NCI-H446 treated with DMSO at 0.1 percent for 48 hours (cell line): ENCODE data around the gene CST11.
"Not testable (repeated sequence)": the region's sequence is repeated elsewhere in the genome, so short reads cannot be mapped to it uniquely, and the experiment has no call there.

Source experiments
- DNase-seq: peaks from one replicate; lab custom pipeline; 2025; lab: John Stamatoyannopoulos, UW

Gene CST11

GRCh38 chr20:23452776-23453175 is at the start of gene CST11:
Gene CST11 (minus strand): TSS chr20:23452876. CDS start chr20:23452811, 65 bp downstream.
- no peak for DNase-seq

GRCh38 chr20:23501926-23502325 is 49.2 kb upstream of the CST11 start:
- no peak for DNase-seq

GRCh38 chr20:23497536-23497935 is 44.9 kb upstream of the CST11 start:
- DNase-seq = no peak

- DNase-seq = no peak
These were observed 40.6 kb upstream of the CST11 start for GRCh38 chr20:23493172-23493772.

GRCh38 chr20:23492292-23492691 is 39.6 kb upstream of the CST11 start:
- DNase-seq = no peak

- DNase-seq = no peak
These were observed 38.1 kb upstream of the CST11 start, which contains the start of gene CST8 for GRCh38 chr20:23490817-23491216. Gene CST8 (plus strand): TSS chr20:23491117. CDS start chr20:23491668, 551 bp downstream.

- no peak for DNase-seq
These were observed 36.3 kb upstream of the CST11 start for GRCh38 chr20:23488996-23489395.

- DNase-seq = no peak
These were observed 35.8 kb upstream of the CST11 start for GRCh38 chr20:23488470-23488869.

- DNase-seq = no peak
These were observed 31.4 kb upstream of the CST11 start for GRCh38 chr20:23484081-23484480.

GRCh38 chr20:23482138-23482537 is 29.5 kb upstream of the CST11 start:
- DNase-seq = no peak

GRCh38 chr20:23479043-23479442 is 26.4 kb upstream of the CST11 start:
- no peak for DNase-seq

GRCh38 chr20:23477223-23477622 is 24.5 kb upstream of the CST11 start:
- DNase-seq = no peak

- no peak for DNase-seq
These were observed 23.5 kb upstream of the CST11 start for GRCh38 chr20:23476015-23476754.

- DNase-seq = no peak
These were observed 22.7 kb upstream of the CST11 start for GRCh38 chr20:23475395-23475794.

GRCh38 chr20:23473293-23473692 is 20.6 kb upstream of the CST11 start:
- not testable (repeated sequence) for DNase-seq

GRCh38 chr20:23472306-23472705 is 19.6 kb upstream of the CST11 start:
- not testable (repeated sequence) for DNase-seq

- not testable (repeated sequence) for DNase-seq
These were observed 14.3 kb upstream of the CST11 start for GRCh38 chr20:23466961-23467360.

- no peak for DNase-seq
These were observed 8.5 kb upstream of the CST11 start for GRCh38 chr20:23461180-23461579.

GRCh38 chr20:23459461-23460150 is 6.9 kb upstream of the CST11 start:
- DNase-seq = no peak

- no peak for DNase-seq
These were observed 4.2 kb upstream of the CST11 start for GRCh38 chr20:23456873-23457272.

GRCh38 chr20:23456409-23456808 is 3.7 kb upstream of the CST11 start:
- no peak for DNase-seq

GRCh38 chr20:23455639-23456038 is 3.0 kb upstream of the CST11 start:
- DNase-seq = no peak

- no peak for DNase-seq
These were observed 2.1 kb upstream of the CST11 start for GRCh38 chr20:23454816-23455215.
